Panc1 (cell line): Measurements from ENCODE around the gene MTERF4.

ENCODE experiments used
- CTCF ChIP-seq: fragments of 450-650 bp; IDR thresholded peaks from 2 replicates; pipeline ENCODE4 v1.5.1; 2017; ENCODE audit warnings: mild to moderate bottlenecking
- POLR2AphosphoS5 ChIP-seq: IDR thresholded peaks from 2 replicates; pipeline ENCODE4 v1.6.1; 2012; ENCODE audit warnings: mild to moderate bottlenecking, low read depth, low read length, moderate library complexity
- REST ChIP-seq, 2 experiments: IDR thresholded peaks; 2 replicates each; pipeline ENCODE4 v1.6.1; 2011 to 2012; ENCODE audit warnings: low read depth in 2 of 2, control low read depth in 1 of 2, low read length in 1 of 2, mild to moderate bottlenecking in 1 of 2, moderate library complexity in 1 of 2; ENCODE audit not compliant: insufficient read depth in 1 of 2
- SIN3A ChIP-seq: IDR thresholded peaks from 2 replicates; pipeline ENCODE4 v1.6.1; 2012; ENCODE audit warnings: low read depth, mild to moderate bottlenecking, low read length, moderate library complexity, borderline replicate concordance; ENCODE audit not compliant: insufficient read depth
- TCF7L2 ChIP-seq: IDR thresholded peaks from 2 replicates; pipeline ENCODE4 v1.6.1; 2011; ENCODE audit warnings: mild to moderate bottlenecking, low read depth, low read length, inconsistent platforms

- TF ChIP-seq CTCF (no peak), POLR2AphosphoS5 (no peak), REST (IDR thresholded peaks at IDR 0.05; ENCODE audit: insufficient read depth in 1 of 2, low read depth in 2 of 2, low read length in 1 of 2) (no peak), TCF7L2 (no peak), SIN3A (no peak)
Observed at GRCh38 chr2:241063093-241063551, 39.0 kb downstream of the MTERF4 start.
